Sigmoid colon (tissue), 4 donors: ENCODE measurements around the gene PCNX1.

Source experiments
- POLR2AphosphoS5 ChIP-seq, 4 donors: sonication (generic); formaldehyde crosslinking; IDR thresholded peaks; one replicate each; pipeline ENCODE4 v1.6.1; 2017; ENCODE audit warnings: antibody characterized with exemption in 4 of 4
- TF ChIP-seq, protein P1 (sequence below), 4 experiments: fragments of 450-650 bp in 3 of 4; fragments of 200-600 bp in 1 of 4; IDR thresholded peaks; one replicate each; pipeline ENCODE4 v1.5.1; 2016 to 2019; ENCODE audit warnings: antibody characterized with exemption in 4 of 4, mild to moderate bottlenecking in 3 of 4, moderate library complexity in 2 of 4

DNA sequence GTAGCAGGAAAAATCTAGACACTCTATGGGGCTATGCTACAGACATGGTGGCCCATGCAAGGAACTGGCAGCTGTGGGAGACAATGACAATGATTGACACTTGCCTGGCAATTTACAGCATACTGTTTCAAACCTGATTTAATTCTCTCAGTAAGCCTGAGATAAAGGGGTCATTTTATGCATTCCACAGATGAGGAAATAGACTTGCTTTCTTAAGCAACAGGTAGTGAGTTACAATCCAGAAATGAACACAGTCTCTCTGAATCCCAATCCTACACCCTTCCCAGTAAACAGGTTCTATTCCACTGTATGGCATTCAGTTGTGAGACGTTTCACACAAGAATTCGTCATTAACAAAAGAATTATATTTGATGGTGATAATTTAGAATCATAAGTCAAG is 15.5 kb upstream of the PCNX1 start:
- TF ChIP-seq, protein P1, sequence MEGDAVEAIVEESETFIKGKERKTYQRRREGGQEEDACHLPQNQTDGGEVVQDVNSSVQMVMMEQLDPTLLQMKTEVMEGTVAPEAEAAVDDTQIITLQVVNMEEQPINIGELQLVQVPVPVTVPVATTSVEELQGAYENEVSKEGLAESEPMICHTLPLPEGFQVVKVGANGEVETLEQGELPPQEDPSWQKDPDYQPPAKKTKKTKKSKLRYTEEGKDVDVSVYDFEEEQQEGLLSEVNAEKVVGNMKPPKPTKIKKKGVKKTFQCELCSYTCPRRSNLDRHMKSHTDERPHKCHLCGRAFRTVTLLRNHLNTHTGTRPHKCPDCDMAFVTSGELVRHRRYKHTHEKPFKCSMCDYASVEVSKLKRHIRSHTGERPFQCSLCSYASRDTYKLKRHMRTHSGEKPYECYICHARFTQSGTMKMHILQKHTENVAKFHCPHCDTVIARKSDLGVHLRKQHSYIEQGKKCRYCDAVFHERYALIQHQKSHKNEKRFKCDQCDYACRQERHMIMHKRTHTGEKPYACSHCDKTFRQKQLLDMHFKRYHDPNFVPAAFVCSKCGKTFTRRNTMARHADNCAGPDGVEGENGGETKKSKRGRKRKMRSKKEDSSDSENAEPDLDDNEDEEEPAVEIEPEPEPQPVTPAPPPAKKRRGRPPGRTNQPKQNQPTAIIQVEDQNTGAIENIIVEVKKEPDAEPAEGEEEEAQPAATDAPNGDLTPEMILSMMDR (IDR thresholded peaks at IDR 0.05), result no peak
- no peak for TF ChIP-seq POLR2AphosphoS5 (IDR thresholded peaks at IDR 0.05)
